Activated T-cell treated with anti-CD3 and anti-CD28 coated beads, Interleukin-2, amount 50 U/mL, for 72 hours (primary cell): Measurements from ENCODE around the gene SMPD4. TPM values are rescaled to one million over a fixed set of nuclear protein-coding genes. Genes with fewer than 3 reads are reported as not detected.
"Not testable (repeated sequence)": the region's sequence is repeated elsewhere in the genome, so short reads cannot be mapped to it uniquely, and the experiment has no call there.

Experiments
- ATAC-seq, 2 donors: fragments of 150-1000 bp; cut with Tn5 transposase; replicated peaks in 1 of 2; 2 replicates each; pipeline ENCODE4 v1.10.0; 2021; ENCODE audit warnings: moderate library complexity in 2 of 2, mild to moderate bottlenecking in 1 of 2
- DNase-seq, 2 donors: peaks; one replicate each; pipeline ENCODE4 v3.0.0; 2021 to 2022; ENCODE audit warnings: mixed read lengths in 1 of 2
- H3K27ac Mint-ChIP-seq: one replicate; pipeline ENCODE4 v1.8.0; 2022; ENCODE audit warnings: mild to moderate bottlenecking, moderate library complexity, mixed read lengths
- H3K27me3 Mint-ChIP-seq: one replicate; pipeline ENCODE4 v1.8.0; 2022; ENCODE audit warnings: low read depth, mixed read lengths
- H3K36me3 Mint-ChIP-seq, 2 donors: one replicate each; pipeline ENCODE4 v1.8.0; 2022; ENCODE audit warnings: mixed read lengths in 2 of 2, mild to moderate bottlenecking in 1 of 2; ENCODE audit not compliant: insufficient read depth in 2 of 2
- H3K4me1 Mint-ChIP-seq: one replicate; pipeline ENCODE4 v1.8.0; 2022; ENCODE audit warnings: low read depth, mixed read lengths
- H3K4me3 Mint-ChIP-seq, 2 donors: one replicate each; pipeline ENCODE4 v1.8.0; 2022; ENCODE audit warnings: mild to moderate bottlenecking in 2 of 2, mixed read lengths in 2 of 2, moderate library complexity in 2 of 2
- H3K9me3 Mint-ChIP-seq, 2 donors: one replicate each; pipeline ENCODE4 v1.8.0; 2022; ENCODE audit warnings: mixed read lengths in 2 of 2
- total RNA-seq, 2 donors: library from RNA; stranded (reverse); gene quantifications; one replicate each; pipeline ENCODE4 v1.2.3, GENCODE V29; 2022

The SMPD4 gene
- total RNA-seq, 2 donors from 2014 or later: 68.1 to 78.8 TPM

DNA sequence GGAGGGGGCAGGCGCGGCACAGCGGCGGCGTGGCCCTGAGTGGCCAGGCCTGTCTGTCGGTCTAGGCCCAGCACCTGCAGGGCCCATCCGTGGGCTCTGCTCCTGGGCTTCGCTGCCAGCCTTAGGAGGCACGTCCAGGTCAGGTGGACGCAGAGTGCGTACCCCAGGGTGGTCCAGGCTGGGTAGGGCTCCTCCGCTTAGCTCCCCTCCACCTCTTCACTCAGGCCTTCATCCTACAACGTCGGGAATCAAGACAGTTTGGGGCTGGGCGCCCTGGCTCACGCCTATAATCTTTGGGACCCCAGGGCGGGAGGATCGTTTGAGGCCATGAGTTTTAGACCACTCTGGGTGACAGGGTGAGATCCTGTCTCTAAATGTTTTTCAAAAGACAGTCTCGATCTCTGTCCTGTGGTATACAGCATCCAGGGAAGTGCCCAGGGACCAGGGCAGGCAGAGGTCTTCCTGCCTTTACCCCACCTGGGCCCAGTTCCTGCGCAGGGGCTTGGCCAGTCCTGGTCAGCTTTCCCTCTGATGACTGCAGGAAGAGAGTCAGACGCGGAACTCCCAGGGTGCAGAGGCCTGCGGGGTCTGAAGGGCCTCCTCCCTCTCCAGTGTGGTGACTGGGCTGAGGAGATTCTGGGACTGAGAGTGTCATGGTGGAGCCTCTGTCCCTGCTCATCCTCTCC is 1.6 kb upstream of the SMPD4 start:
- H3K36me3 Mint-ChIP-seq, H3K9me3 Mint-ChIP-seq, ATAC-seq, H3K27me3 Mint-ChIP-seq: not testable (repeated sequence)
- peaks cover 22% of the 10 kb centered on the region for H3K4me1 Mint-ChIP-seq
- H3K27ac Mint-ChIP-seq: peak overlapping the region; percentile 54
- DNase-seq: peak in 1 of 2 donors; percentile 25
- H3K4me3 Mint-ChIP-seq: peak overlapping the region; percentile 80 to 84

DNA sequence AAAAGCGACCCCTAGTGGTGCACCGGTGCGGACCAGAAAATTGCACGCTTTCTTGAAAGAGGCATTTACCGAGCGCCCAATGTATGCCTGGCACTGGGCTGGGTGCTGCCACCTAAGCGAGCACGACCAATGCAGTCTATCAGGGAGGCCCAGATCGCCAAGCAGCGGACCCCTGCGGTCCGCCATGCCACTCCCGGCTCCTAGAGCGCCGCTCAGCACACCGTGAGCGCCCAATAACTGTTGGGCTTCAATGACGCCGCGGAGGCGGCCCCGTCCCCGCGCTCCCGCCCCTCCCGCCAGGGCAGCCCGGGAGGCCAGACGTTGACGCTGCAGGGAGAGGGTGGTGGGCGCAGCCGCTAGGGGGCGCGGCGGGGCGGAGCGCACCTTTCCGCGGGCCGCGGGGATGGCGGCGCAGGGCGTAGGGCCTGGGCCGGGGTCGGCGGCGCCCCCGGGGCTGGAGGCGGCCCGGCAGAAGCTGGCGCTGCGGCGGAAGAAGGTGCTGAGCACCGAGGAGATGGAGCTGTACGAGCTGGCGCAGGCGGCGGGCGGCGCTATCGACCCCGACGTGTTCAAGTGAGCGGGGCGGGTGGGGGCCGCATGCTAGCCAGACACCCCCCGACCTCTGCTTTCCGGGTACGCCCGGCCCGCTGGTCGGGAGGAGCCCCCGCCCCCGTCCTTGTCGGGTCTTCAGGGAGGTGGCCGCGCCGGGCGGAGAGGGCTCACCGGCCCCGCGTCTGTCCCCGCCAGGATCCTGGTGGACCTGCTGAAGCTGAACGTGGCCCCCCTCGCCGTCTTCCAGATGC is 679 bp upstream of the SMPD4 start, which contains the start of gene MZT2B:
Gene MZT2B (plus strand): TSS at position 383 of the 803 bp plus-strand sequence. CDS start 21 bp downstream, at position 404.
- Mint-ChIP-seq H3K4me3 (peak within 1 kb of the TSS; percentile 91 to 94), H3K27ac (peak within 1 kb of the TSS; percentile 88), H3K4me1 (peaks cover 24% of the 10 kb centered on the region)
- H3K27me3 Mint-ChIP-seq, H3K36me3 Mint-ChIP-seq, H3K9me3 Mint-ChIP-seq: not testable (repeated sequence)
- peak; percentile 87 to 89 for ATAC-seq
- DNase-seq: peak; percentile 93 to 95

DNA sequence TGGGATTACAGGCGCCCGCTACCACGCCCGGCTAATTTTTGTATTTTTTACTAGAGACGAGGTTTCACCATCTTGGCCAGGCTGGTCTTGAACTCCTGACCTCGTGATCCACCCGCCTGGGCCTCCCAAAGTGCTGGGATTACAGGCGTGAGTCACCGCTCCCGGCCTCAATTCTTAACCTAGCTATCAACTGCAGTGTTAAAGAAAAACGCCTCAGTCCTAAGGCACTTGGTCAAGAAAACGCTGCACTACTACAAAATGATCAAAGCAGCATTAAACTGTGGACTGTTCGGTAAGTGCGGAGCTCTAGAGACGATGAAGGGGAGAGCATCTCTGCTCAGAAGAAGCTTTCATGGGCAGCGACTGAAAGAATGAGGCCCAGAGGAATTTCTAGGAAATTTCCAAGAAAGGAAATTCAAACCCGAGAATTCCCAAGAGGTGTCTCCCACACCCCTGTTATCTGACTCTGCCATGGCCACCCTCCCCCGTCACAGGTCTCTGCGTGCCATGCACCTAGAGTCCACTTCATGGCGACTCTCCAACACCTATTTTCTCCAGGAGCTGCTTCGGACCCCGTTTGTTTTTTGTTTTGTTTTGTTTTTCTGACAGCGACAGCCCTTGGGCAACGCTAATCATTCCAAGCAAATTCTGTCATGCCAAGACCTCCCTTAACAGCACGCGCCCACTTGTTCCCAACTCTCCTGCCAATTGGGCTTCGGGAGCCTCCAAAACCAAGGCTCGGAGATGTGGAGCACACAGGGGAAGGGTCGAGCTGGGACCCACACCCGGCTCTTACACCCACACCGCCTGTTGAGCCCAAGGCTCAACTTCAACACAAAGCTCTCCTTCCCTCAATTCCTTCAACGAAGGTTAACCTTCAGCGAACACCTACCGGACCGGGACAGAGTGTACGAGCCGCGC is 738 bp downstream of the SMPD4 start:
- not testable (repeated sequence) for H3K9me3 Mint-ChIP-seq, H3K36me3 Mint-ChIP-seq, H3K27me3 Mint-ChIP-seq, DNase-seq, ATAC-seq
- peak overlapping the region; percentile 88 for H3K27ac Mint-ChIP-seq
- peaks cover 28% of the 10 kb centered on the region for H3K4me1 Mint-ChIP-seq
- H3K4me3 Mint-ChIP-seq: peak overlapping the region; percentile 91 to 94

DNA sequence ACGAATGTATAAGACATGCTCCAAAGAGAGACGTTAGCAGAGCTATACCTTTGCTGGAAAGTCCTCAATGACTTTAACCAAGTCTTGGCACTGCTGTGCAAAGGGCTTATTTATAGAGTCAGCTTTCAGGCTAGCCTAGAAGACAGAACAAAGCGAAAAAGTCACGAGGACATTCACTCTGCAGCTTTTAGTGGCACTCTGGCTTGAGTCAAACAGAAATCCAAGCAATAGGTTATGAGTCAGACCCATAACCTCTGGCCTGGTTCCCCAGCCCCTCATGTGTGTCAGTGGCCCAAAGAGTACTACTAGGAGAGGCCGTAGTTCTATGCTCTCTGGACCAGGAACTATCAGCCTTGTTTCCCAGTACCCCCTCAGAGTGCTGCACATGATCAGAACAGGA is 6.5 kb downstream of the SMPD4 start:
- peaks cover 21% of the 10 kb centered on the region for H3K4me1 Mint-ChIP-seq
- peaks cover 4 to 17% of the 10 kb centered on the region in 2 donors for H3K36me3 Mint-ChIP-seq
- ATAC-seq: peak; percentile 78 to 93
- DNase-seq, H3K4me3 Mint-ChIP-seq, H3K27ac Mint-ChIP-seq, H3K27me3 Mint-ChIP-seq, H3K9me3 Mint-ChIP-seq: not testable (repeated sequence)

DNA sequence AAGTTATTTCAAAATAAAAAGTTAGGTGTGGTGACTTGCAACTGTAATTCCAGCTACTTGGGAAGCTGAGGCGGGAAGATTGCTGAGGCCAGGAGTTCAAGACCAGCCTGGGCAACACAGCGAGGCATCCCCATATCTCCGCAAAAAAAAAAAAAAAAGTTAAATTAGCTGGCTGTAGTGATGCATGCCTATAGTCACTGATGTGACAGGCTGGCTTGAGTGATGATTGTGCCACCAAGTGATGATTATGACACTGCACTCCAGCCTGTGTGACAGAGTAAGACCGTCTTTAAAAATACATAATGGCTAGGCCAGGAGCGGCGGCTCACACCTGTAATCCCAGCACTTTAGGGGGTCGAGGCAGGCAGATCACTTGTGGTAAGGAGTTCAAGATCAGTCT is 11.5 kb downstream of the SMPD4 start:
- Mint-ChIP-seq H3K4me1 (peaks cover 5% of the 10 kb centered on the region), H3K27ac (no peak overlapping the region), H3K36me3 (peaks cover 6 to 23% of the 10 kb centered on the region in 2 donors), H3K4me3 (no peak overlapping the region), H3K9me3 (no peaks in the 10 kb centered on the region), H3K27me3 (no peaks in the 10 kb centered on the region)
- DNase-seq (no peak), ATAC-seq (peak in 1 of 2 donors; percentile 67)

DNA sequence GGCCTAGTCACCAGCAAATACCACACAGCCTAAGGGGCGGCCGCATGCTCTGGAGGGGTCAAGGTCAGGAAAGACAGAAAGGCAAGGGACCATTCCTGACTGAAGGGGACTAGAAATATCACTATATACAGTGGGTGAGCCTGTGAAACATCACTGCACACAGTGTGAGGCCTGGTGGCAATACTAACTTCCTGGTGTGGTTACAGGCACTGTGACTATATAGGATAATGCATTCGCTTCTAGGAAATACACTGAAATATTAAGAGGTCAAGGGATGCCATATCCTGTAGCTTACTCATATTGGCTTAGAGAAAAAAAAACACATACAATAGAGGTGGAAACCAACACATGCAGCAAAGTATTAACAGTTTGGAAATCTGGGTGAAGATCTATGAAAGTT is 12.2 kb downstream of the SMPD4 start:
- peaks cover 8 to 27% of the 10 kb centered on the region in 2 donors for H3K36me3 Mint-ChIP-seq
- not testable (repeated sequence) for H3K4me3 Mint-ChIP-seq

DNA sequence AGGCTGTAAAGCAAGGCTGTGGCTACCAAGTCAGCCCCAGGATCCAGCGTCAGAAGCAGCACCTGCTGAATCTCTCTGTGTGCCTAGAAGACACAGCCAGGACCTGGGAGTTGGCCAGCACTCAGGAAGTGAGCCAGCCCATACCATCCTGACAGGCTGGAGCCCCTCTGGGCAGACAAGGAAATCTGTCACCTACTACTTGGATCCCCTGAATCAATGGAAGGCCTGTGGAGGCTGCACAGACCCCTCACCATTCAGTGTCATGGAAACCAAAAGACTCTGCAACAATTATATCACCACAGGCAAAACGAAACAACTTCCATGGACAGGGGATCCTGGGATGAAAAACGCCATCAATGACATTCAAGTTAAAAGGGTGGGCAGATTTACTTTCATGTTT is 14.8 kb downstream of the SMPD4 start:
- H3K4me3 Mint-ChIP-seq, H3K27ac Mint-ChIP-seq, H3K4me1 Mint-ChIP-seq, H3K27me3 Mint-ChIP-seq, ATAC-seq, DNase-seq, H3K9me3 Mint-ChIP-seq: not testable (repeated sequence)
- H3K36me3 Mint-ChIP-seq: peaks cover 6 to 26% of the 10 kb centered on the region in 2 donors

More for the DNA sequence above, 12.2 kb downstream of the SMPD4 start:
- H3K27me3 Mint-ChIP-seq, H3K27ac Mint-ChIP-seq, DNase-seq, H3K9me3 Mint-ChIP-seq, H3K4me1 Mint-ChIP-seq: not testable (repeated sequence)
- ATAC-seq: peak; percentile 47 to 96

DNA sequence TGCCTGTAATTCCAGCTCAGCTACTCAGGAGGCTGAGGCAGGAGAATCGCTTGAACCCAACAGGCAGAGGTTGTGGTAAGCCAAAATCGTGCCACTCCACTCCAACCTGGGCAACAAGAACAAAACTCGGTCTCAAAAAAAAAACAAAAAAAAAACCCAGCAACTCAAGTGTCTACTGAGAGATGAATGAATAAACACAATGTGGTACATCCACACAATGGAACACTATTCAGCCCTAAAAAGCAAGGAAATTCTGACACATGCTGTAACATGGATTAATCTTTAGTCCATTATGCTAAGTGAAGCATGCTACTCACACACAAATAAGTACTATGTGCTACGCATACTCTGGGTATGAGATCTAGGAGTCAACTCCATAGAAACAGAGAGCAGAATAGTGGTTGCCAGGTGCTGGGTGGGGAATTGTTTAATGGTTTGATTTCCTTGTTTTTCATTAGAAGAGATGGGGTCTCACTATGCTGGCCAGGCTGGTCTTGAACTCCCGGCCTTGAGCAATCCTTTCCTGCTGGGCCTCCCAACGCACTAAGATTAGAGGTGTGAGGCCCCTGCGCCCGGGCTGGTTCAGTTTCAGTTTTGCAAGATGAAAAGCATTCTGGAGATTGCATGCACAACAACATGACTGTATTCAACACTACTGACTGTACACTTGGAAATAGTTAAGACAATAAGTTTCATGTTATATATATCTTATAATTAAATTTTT is 15.9 kb downstream of the SMPD4 start:
- H3K4me3 Mint-ChIP-seq: no peak overlapping the region
- DNase-seq (no peak), ATAC-seq (no peak)
- H3K36me3 Mint-ChIP-seq: peaks cover 6 to 23% of the 10 kb centered on the region in 2 donors
- no peaks in the 10 kb centered on the region for H3K9me3 Mint-ChIP-seq
- H3K4me1 Mint-ChIP-seq: peaks cover 4% of the 10 kb centered on the region
- no peak overlapping the region for H3K27ac Mint-ChIP-seq
- H3K27me3 Mint-ChIP-seq: no peaks in the 10 kb centered on the region

DNA sequence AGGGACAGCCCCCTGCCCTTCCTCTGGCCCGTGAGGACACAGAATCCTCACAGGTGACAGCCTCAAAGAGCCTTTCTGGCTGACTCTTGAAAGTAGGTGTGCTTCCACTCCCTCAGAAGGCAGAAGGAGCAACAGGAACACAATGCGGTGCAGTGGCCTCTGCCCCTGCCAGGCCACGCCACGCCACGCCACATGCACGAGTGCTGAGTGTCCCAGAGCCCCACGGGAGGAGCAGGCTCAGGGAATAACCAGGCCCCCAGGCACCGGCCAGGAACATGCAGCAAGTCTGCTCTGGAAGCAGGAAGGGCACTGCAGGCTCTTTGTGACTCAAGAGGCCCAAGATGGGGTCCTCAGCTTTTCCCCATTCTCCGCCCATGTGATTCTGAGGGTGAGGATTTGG is 18.4 kb downstream of the SMPD4 start:
- no peaks in the 10 kb centered on the region for H3K4me1 Mint-ChIP-seq
- ATAC-seq (no peak), DNase-seq (no peak)
- H3K27ac Mint-ChIP-seq: no peak overlapping the region
- no peaks in the 10 kb centered on the region for H3K27me3 Mint-ChIP-seq
- H3K36me3 Mint-ChIP-seq: peaks cover 6 to 20% of the 10 kb centered on the region in 2 donors
- H3K9me3 Mint-ChIP-seq: no peaks in the 10 kb centered on the region
- no peak overlapping the region for H3K4me3 Mint-ChIP-seq

DNA sequence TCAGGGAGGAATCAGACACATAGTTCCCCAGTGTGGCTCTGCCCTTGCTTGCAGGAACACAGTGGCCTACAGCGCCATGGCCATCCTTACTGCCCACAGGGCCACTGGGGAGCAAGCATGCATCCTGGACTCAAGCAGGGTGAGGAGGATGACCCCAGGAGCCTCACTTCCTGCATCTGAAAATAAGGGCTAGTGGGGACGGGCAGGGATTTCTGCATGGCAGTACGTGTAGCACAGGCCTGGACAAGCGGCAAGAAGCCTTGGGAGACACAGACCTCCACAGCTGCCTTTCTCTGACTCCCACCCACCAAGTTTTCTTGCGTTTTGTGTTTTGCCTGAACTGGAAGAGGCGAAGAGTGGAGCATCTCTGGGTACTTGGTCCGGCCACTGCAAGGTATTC is 18.9 kb downstream of the SMPD4 start:
- H3K27me3 Mint-ChIP-seq, H3K9me3 Mint-ChIP-seq, H3K4me1 Mint-ChIP-seq, H3K27ac Mint-ChIP-seq, H3K4me3 Mint-ChIP-seq, DNase-seq, ATAC-seq: not testable (repeated sequence)
- peaks cover 6 to 18% of the 10 kb centered on the region in 2 donors for H3K36me3 Mint-ChIP-seq

DNA sequence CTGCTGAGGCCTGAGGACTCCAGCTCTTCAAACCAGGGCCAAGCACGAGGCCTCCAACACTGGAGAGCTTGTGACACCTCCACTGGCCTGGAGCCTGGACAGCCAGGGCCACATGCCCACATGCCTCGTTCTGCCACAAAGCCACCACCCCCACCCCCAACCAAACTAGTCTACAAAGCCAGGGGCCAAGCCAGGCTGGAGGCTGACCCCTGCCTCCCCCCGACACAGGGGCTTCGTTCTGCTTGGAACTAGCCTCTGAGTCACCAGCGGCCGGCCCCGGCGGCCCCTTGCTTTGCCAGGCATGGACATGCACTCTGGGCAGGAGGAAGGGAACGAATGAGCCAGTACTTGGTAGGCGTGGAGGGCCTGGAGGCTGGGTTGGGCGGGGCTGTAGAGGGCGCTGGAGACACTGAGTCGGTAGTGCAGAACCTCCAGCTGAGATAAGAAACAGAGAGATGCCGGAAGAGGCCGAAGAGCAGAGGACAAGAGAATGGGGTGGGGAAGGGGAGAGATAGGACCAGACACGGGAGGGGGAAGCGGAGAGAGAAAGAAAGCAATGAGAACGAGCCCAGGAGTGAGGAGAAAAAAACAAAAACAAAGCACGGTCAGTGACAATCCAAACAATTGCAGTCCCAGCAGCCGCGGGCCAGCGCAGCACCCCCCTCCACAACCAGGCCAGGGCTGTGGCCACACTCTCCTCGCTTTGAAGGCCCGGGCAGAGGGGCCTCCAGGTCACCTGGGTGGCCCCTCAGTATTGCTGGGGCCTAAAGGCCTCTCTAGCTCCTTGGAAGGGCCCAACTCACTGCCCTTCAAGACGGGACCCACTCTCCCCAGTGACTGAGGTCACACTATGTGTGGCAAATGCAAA is 20.3 kb downstream of the SMPD4 start:
- not testable (repeated sequence) for H3K4me3 Mint-ChIP-seq, H3K36me3 Mint-ChIP-seq, H3K27ac Mint-ChIP-seq, H3K27me3 Mint-ChIP-seq, ATAC-seq, H3K4me1 Mint-ChIP-seq, DNase-seq, H3K9me3 Mint-ChIP-seq
